ENCODE measurements around the gene DHH.

DHH gene

GRCh38 chr12:49126852-49127763, 32.5 kb upstream of the DHH start:
- no peak for TF ChIP-seq CTCF (IDR thresholded peaks at IDR 0.05; ENCODE audit: borderline replicate concordance, control extremely low read depth, extremely low read depth, insufficient read depth, missing control alignments)
- in situ Hi-C loops (cut with MboI; ENCODE audit: low sequenced_read_pairs, unreplicated experiment) = no loop called here
- no peak for DNase-seq (ENCODE audit: low spot score)

- in situ Hi-C loops (cut with MboI; ENCODE audit: low sequenced_read_pairs, unreplicated experiment) = no loop called here
- peak; percentile 50 for DNase-seq (ENCODE audit: low spot score)
- TF ChIP-seq CTCF (IDR thresholded peaks at IDR 0.05; ENCODE audit: borderline replicate concordance, control extremely low read depth, extremely low read depth, insufficient read depth, missing control alignments) = peak; percentile 50
Observed at GRCh38 chr12:49121047-49121696, 26.6 kb upstream of the DHH start.

GRCh38 chr12:49111206-49111605, 16.6 kb upstream of the DHH start:
- peak; percentile 50 for DNase-seq (ENCODE audit: low spot score)
- TF ChIP-seq CTCF (IDR thresholded peaks at IDR 0.05; ENCODE audit: borderline replicate concordance, control extremely low read depth, extremely low read depth, insufficient read depth, missing control alignments) = no peak

GRCh38 chr12:49110464-49111155, 16.0 kb upstream of the DHH start, which contains the start of gene LMBR1L:
Gene LMBR1L (minus strand): TSS chr12:49110847. CDS start chr12:49110555, 292 bp downstream.
- in situ Hi-C loops (cut with MboI; ENCODE audit: low sequenced_read_pairs, unreplicated experiment) = no loop called here
- TF ChIP-seq CTCF (IDR thresholded peaks at IDR 0.05; ENCODE audit: borderline replicate concordance, control extremely low read depth, extremely low read depth, insufficient read depth, missing control alignments) = no peak
- DNase-seq (ENCODE audit: low spot score) = peak; percentile 99

More at GRCh38 chr12:49111206-49111605, 16.6 kb upstream of the DHH start:
- in situ Hi-C loops (cut with MboI; ENCODE audit: low sequenced_read_pairs, unreplicated experiment) = no loop called here

GRCh38 chr12:49109641-49110463, 15.3 kb upstream of the DHH start:
- peak; percentile 51 for DNase-seq (ENCODE audit: low spot score)
- in situ Hi-C loops (cut with MboI; ENCODE audit: low sequenced_read_pairs, unreplicated experiment) = no loop called here
- TF ChIP-seq CTCF (IDR thresholded peaks at IDR 0.05; ENCODE audit: borderline replicate concordance, control extremely low read depth, extremely low read depth, insufficient read depth, missing control alignments) = no peak
